ENCODE results near the gene CTNNA3.
A peak's percentile ranks its signal among the peaks of the same experiment; 100 is the strongest.

The CTNNA3 gene

DNA sequence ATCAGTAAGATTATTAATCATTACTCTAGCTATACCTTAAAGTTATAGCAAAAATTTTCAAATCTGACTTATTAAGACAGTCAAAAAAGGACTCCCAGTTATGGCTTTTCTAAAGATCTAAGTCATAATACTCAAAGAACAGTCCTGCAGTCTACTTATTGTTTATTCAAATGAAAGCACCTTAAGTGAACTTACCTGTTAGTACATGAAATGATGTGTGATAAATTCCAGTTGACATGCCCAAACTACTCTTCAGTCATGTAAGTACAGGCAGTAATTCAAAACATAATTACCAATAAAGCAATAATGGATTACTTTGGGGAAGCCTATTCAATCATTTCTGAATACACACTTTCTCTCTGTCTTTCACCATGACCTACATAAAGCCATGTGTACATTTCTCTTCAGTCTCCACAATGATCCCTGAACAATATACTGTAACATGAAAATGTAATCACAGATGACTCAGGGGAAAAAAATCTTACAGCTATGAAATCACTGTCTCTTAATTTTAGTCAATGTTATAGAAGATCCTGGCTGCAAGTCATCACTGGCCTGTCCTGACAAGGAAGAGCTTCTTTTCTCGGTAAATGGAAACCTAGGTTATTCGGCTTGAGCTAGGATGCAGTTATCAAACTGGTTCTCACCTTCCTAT is 1190.9 kb downstream of the CTNNA3 start:
- in situ Hi-C loops (cut with MboI; ENCODE audit: low pct_unique_long_range_greater_than_20kb, low sequenced_read_pairs) = no loop called here
- DNase-seq = no peak

DNA sequence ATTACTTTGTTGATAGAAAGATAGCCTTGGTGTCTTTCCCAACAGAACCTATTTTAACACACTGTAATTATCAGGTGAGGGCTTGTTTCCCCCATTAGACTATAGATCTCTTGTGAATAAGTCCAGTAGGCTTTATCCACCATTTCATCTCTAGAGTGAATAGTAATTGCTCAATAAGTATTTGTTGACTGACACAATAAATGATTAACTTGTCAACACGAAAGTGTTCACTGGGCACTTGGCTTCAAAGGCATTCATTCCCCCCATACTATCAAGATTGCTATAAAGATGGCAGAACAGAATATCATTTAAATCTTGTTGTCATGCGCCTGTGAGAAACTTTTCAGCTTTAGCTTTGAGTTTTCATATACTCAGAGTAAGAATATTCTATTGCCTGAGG is 1194.6 kb downstream of the CTNNA3 start:
- no peak for DNase-seq
- in situ Hi-C loops (cut with MboI; ENCODE audit: low pct_unique_long_range_greater_than_20kb, low sequenced_read_pairs) = no loop called here

DNA sequence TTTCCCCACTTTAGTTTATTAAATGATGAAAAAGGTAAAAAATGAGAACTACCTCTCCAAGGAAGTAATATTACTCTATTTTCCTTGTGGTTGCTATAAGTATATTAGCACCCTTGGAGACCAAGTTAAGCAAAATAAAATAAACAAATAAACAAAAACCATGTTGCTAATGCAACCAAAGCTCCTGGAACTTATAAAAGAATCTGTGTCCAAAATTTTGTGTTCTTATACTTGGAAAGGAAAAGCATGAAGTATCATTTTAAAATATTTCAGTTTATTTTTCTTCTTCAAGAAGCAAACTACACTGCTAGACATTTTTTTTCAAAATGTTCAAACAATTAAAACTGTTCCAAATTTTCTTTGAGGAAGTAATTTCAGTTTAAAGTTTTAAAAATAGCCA is 1212.0 kb downstream of the CTNNA3 start:
- in situ Hi-C loops (cut with MboI; ENCODE audit: low pct_unique_long_range_greater_than_20kb, low sequenced_read_pairs) = no loop called here
- DNase-seq = no peak

DNA sequence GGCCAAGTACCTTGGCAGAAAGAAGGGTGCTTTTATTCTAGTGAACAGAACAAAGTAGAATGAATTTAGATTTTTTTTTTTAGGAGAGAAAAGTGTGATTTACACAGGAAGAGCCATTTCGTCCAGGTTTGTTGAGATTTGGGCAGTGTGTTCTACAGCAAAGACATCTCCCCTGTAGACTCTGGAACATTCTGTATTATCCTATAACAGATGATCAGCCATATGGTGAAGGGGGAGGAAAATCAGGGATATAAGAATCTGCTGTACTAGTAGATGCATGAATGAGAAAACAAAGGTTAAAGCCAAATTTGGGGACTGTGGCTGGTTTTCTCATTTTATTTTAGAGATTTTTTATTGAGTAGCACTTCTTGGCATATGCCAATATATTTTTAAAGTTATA is 1223.8 kb downstream of the CTNNA3 start:
- DNase-seq = no peak

DNA sequence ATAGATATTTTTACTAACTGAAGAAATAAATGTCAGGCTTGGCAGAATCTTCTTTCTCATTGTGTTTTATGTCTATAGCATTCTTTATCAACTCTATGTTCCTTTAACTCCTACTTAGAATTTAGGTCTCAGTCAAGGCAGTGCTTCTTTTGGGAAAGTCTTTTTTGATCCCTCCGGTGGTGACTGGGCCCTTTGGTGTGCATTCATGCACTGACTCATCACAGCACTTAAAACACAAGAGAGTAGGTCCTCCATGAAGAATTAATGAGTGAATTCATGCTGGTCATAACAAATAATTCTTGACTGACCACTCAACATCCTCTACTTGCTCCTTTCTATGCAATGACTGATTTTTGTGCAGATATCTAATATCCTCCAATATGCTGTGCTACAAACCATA is 1229.0 kb downstream of the CTNNA3 start:
- in situ Hi-C loops (cut with MboI; ENCODE audit: low pct_unique_long_range_greater_than_20kb, low sequenced_read_pairs) = no loop called here
- no peak for DNase-seq

More for the DNA sequence above, 1223.8 kb downstream of the CTNNA3 start:
- in situ Hi-C loops (cut with MboI; ENCODE audit: low pct_unique_long_range_greater_than_20kb, low sequenced_read_pairs) = no loop called here

DNA sequence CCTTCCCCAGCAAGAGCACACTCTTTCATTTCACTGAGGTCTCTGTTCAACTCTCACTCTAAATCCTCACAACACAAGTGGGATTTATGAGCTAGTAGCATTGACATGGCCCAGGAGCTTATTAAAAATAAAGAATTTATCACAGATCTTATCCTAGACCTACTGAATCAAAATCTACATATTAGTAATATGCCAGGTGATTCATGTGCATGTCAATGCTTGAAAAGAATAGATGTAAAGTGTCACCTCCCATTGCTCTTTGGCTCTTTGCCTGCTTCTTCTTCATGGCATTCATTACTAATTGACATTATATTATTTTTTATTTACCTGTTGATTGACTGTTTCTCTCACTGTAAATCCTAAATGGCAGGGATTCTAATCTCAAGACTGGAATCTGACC is 1229.4 kb downstream of the CTNNA3 start:
- DNase-seq = no peak
- in situ Hi-C loops (cut with MboI; ENCODE audit: low pct_unique_long_range_greater_than_20kb, low sequenced_read_pairs) = no loop called here

DNA sequence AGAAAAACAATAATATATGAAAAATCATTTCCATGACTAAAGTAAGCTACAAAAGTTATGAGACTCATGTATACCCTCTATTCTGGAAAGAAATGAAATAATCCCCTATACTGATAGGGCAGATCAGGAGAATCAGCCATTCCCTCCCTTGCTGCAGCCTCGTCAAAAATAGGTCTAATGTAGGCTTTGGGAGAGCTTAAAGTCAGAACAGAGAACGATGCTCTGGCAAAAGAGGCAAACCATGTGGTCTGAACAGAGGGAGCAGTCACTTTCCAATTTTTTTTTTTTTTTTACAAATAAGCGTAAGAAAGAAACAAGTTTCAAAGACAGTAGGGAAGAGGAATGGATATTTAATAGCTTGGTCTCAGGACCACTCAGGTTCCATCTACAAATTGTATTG is 1232.4 kb downstream of the CTNNA3 start:
- in situ Hi-C loops (cut with MboI; ENCODE audit: low pct_unique_long_range_greater_than_20kb, low sequenced_read_pairs) = no loop called here
- DNase-seq = no peak

DNA sequence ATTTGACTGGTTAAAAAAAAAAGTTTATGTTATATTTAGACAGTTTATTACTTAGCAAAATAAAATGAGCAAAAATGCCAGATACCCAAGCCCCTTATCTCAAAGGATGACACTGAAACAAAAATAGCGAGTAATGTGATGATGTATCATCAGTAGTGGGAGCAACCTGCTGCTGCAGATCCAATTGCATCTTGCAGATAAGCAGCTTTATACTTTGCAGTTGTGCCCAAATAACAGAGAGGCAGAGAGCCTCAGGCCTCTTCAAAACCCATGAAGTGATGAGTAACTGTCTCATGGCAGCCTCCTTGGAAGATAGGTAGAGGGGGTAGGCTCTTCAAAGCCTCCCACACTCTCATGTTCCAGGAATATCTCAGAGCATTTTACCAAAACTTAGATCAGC is 1238.4 kb downstream of the CTNNA3 start:
- in situ Hi-C loops (cut with MboI; ENCODE audit: low pct_unique_long_range_greater_than_20kb, low sequenced_read_pairs) = no loop called here
- no peak for DNase-seq

DNA sequence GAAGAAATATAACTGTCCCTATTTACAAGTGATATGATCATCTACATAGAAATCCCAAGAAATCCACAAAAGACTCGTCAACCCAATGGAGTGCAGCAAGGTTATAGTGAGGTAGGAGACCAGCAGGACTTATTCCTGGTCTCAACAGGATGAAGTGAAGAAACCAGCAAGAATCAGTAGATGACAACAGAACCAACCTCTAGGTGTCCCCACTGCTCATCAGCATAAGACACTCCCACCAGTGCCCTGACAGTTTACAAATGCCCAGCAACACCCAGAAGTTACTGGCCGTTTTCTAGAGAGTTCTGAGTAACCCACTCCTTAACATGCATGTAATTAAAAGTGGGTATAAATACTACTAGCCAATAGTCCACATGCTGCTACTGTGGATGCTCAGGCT is 1240.7 kb downstream of the CTNNA3 start:
- in situ Hi-C loops (cut with MboI; ENCODE audit: low pct_unique_long_range_greater_than_20kb, low sequenced_read_pairs) = no loop called here
- peak; percentile 1 for DNase-seq

DNA sequence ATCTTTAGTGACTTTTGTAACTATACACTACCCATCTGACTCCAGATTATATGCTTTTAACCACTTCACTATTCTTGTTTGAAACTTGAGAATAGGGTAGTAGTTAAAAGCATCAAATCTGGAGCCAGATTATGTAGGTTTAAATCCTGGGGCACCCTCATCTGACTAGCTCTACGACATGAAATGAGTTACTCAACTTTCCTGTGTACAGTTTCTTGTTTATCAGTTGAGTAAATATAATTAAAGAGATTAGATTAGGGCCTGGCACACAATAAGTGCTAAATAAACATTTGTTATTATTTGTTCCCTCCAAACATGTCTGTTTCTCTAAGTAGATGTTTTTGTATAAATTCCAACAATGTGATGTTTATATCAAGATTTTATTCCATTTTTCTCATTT is 1255.4 kb downstream of the CTNNA3 start:
- in situ Hi-C loops (cut with MboI; ENCODE audit: low pct_unique_long_range_greater_than_20kb, low sequenced_read_pairs) = no loop called here
- DNase-seq = no peak

DNA sequence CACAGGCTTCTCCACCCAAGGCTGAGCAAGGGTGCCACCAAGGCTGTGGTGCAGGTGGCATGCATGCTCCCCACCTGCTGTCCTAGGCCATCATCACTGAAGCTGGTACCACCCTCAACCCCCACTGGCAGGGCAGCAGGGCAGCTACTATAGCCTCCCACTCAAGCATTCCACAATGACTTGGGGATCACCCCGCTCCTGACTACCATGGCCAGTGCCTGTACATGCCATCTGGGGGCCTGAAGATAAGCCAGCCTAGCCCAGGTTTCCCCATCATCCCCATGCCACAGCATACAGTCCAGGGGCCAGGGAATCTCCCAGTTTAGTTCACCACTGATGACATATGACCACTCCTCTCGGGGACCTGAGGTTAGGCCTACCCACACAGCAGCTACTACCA is 1281.1 kb downstream of the CTNNA3 start:
- in situ Hi-C loops (cut with MboI; ENCODE audit: low pct_unique_long_range_greater_than_20kb, low sequenced_read_pairs) = no loop called here
- no peak for DNase-seq

DNA sequence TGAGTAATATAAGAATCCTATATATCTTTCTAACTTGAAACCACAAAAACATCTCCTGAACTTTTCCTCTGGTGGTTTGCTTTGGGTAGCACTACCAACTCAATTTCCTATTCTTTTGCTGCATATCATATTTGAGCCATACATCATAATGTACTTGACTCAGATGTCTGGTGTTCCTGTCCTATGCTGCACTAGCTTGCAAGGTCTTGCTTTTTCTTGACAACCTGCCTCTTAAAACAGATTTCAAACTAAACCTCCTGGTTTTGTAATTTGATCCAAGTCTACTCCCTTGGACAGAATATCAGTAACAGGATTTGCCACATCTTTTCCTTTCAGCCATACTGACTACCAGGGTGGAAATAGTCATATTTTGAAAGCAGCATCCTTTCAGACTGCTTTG is 1290.4 kb downstream of the CTNNA3 start:
- no peak for DNase-seq
- in situ Hi-C loops (cut with MboI; ENCODE audit: low pct_unique_long_range_greater_than_20kb, low sequenced_read_pairs) = no loop called here

DNA sequence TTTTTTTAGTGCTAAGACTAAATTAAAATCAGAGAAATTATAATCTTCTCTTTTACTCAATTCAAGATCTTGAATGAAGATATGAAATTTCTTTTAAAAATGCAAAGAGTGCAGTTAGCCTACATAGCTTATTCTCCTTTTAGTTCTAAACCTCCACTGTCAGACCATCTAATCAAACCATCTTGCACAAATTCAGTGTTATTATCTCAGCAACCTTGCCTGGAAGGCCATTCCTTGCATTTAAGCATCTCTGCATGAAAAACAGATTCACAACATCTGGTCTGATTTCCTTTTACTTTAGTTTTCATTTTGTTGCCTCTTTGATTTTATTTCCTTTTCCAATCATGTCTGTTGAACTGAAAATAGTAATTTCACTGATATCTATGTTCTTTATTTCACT is 1297.3 kb downstream of the CTNNA3 start:
- no peak for DNase-seq
- in situ Hi-C loops (cut with MboI; ENCODE audit: low pct_unique_long_range_greater_than_20kb, low sequenced_read_pairs) = no loop called here

DNA sequence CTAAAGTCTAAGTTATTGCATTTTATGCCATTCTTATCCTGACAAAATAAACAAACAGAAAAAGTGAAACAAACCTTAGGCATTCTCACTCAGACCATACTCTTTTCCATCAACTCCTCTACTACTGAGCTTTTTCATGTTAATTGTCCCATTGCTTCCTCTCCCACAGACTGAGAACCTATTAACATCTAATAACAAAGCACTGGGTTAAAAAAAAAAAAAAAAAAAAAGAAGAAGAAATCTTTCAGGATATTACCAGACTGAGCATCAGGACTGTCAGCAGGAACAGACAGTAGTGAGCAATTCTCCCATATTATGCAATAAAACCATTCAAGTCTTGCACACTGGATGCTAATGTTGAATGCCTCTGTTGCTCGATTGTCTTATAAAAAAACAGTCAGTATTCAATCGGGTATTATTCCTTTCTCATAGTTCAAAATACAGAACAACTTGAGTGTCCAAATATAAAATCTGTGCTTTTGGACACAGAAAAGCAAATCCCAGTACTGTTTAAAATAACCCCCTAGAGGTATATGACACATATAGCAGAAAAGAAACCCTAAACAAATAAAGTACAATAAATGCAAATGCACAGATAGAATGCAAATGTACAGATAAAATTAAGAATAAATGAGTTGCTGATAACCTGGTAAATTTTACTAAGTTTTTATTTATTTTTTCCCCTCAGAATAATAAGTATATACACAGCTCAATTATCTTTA is 1301.5 kb downstream of the CTNNA3 start:
- DNase-seq = no peak
- in situ Hi-C loops (cut with MboI; ENCODE audit: low pct_unique_long_range_greater_than_20kb, low sequenced_read_pairs) = no loop called here

DNA sequence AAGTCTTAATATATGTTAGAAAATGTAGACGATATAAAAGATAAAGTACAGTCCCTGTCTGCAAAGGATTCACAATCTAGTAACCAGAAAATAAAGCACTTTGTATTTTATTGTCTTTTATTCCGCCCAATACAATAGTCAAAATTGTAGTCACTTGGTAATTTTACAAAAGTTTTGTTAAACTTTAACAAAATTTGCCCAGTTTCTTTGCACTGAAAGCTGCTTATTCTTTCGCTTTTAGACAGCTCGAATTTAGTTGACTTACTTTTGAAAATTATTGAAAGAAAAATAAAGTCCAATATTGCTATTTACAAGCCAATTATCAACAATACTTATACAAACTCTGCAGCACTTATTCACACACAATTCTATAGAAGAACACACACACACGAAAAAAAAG is 1305.1 kb downstream of the CTNNA3 start:
- in situ Hi-C loops (cut with MboI; ENCODE audit: low pct_unique_long_range_greater_than_20kb, low sequenced_read_pairs) = no loop called here
- no peak for DNase-seq

DNA sequence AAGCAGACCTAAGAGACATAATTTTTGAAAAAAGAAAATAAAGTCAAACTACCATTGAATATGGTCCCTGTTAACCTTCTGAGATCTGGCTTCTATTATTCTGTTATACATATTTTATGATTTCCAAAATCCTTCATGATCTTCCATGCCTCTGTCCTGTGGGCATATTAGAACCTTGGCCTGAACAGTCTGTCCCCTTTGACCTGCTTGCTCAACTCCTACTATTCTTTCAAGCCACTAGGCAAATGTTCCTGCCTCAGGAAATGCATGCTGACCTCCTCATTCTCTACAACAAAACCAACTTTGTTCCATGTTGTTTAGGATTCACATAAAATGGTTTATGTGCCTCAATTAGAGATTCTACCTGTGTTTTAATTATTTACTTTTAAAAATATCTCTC is 1315.0 kb downstream of the CTNNA3 start:
- DNase-seq = no peak
- in situ Hi-C loops (cut with MboI; ENCODE audit: low pct_unique_long_range_greater_than_20kb, low sequenced_read_pairs) = no loop called here

DNA sequence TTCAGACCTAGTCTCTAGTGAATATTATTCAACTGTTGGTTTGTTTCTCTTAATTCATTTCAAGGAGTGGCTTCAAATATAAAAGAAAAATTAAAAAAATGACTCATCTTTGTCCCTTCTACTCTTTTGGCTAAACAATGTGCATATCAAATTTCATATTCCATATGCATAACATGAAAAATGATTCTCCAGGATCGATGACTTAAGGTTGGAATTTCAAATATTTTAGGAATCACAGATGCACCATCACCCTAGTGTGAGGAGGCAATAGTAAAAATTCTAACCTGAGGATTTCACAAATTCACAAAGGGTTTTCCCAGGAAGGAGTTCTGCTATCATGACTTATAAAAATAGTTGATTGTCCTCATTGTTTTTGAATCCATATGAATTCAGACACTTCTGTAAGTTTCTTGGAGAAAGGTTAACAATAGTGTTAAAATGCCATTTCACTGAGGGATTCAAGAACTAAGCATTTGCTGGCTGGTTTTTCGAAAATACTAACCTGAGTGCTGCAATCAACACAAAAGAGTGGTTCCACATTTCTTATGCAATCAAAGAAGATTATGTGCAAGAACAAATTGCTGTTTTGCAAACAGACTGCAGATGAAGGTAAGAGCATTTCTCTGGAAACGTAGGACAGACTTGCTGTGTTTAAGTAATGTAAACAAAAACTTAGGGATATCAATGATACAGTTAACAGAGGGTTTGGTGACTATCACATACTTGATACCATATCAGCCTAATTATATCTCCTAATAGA is 1317.7 kb downstream of the CTNNA3 start:
- no peak for DNase-seq
- in situ Hi-C loops (cut with MboI; ENCODE audit: low pct_unique_long_range_greater_than_20kb, low sequenced_read_pairs) = no loop called here

DNA sequence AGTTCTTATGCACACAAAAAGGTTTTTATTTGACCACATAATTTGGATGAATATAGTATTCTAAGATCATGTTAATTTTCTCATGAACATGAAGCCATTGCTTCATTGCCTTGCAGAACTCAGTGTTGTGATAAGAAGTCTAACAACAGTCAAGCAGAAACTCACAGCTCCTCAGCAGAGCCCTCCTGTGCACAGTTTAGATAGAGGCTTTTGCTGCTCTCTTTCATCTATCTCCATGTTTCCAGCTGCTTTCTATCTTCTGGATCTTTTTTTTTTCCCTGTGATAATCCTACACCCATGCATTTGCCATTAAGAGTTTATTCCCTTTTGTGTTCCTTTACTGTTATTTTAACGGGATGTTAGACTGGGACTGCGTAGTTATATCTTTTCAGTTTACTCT is 1327.8 kb downstream of the CTNNA3 start:
- no peak for DNase-seq
- in situ Hi-C loops (cut with MboI; ENCODE audit: low pct_unique_long_range_greater_than_20kb, low sequenced_read_pairs) = no loop called here

DNA sequence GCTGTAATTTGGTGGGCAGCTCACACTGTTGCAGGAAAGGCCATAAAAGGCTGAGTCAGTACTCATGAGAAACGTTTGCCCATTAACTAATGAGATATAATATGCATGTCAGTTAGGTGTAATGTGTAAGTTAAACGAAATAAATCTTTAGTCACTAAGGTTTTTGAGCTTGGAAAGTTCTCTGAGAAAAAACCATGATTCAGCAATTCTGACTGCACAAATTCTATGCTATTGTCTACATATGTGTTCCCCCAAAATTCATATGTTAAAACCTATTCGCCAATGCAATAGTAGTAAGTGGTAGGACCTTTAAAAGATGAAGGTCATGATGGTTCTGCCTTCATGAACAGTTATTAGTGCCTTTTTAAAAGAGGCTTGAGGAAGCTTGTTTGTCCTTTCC is 1329.8 kb downstream of the CTNNA3 start:
- in situ Hi-C loops (cut with MboI; ENCODE audit: low pct_unique_long_range_greater_than_20kb, low sequenced_read_pairs) = no loop called here
- DNase-seq = no peak

DNA sequence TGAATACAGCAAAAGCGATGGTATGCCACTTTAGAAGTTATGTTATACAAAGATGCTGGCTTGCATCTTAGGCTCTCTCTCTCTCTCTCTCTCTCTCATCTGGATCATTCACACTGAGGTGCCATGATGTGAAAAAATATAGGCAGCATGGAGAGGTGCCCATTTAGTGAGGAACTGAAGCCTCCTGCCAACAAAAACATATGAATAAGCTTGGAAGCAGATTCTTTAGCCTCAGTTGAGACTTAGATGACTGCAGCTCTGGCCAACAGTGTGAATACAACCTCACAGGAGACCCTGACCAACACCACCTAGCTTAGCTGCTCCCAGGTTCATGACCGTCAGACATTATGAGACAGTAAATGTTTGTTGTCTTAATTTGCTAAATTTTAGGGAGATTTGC is 1330.3 kb downstream of the CTNNA3 start:
- no peak for DNase-seq
- in situ Hi-C loops (cut with MboI; ENCODE audit: low pct_unique_long_range_greater_than_20kb, low sequenced_read_pairs) = no loop called here

Measured in KBM-7 (cell line).